HepG2 (cell line): ENCODE results near the gene COMMD7. TPM values are rescaled to one million over a fixed set of nuclear protein-coding genes. Genes with fewer than 3 reads are reported as not detected.

Experiments used
- ATAC-seq: fragments of 200-7000 bp; cut with Tn5 transposase; 3 replicates; pipeline ENCODE4 v1.9.1; 2020; ENCODE audit warnings: mild to moderate bottlenecking, moderate library complexity
- BruUV-seq: library from RNA; stranded (reverse); fragments of 400-500 nt; replicated peaks from 2 replicates; lab custom pipeline; 2021; lab: Mats Ljungman, UMichigan
- CTCF ChIA-PET: fragments of 300-600 bp; formaldehyde crosslinking; extraction: SDS; loops from one replicate; lab custom pipeline; 2021; ENCODE audit warnings: low total read pairs, inconsistent platforms, low intra/inter-chr PET ratio; lab: Yijun Ruan, JAX
- POLR2A ChIA-PET: fragments of 350-600 bp; sonication (Branson Sonifier 250); formaldehyde crosslinking; loops from one replicate; lab custom pipeline; 2020; ENCODE audit warnings: antibody characterized with exemption, inconsistent platforms; lab: Yijun Ruan, JAX
- DNase-seq: peaks from one replicate; pipeline ENCODE4 v3.0.0-alpha.2; 2015; ENCODE audit warnings: low spot score
- FAIRE-seq: peaks from 3 replicates; lab custom pipeline; 2011; peaks lifted over from hg19 to GRCh38; lab: Jason Lieb, UNC
- H2AFZ ChIP-seq: one replicate; pipeline ENCODE4 v1.6.1; 2011; ENCODE audit warnings: low read length, inconsistent platforms
- H3K27ac ChIP-seq: fragments of 300-600 bp; 3 replicates; pipeline ENCODE4 v1.8.0; 2011; ENCODE audit warnings: mixed run types, mild to moderate bottlenecking, mixed read lengths, low read length, inconsistent platforms; ENCODE audit not compliant: insufficient read depth; ENCODE audit errors: extremely low read length
- H3K27me3 ChIP-seq, 2 experiments: fragments of 200-600 bp in 1 of 2; 2 replicates in 1 of 2; 3 replicates in 1 of 2; pipeline versions ENCODE4 v1.6.0 to v1.8.0; 2011; ENCODE audit warnings: low read length in 2 of 2, mild to moderate bottlenecking in 2 of 2, moderate library complexity in 2 of 2, inconsistent platforms in 1 of 2; ENCODE audit not compliant: insufficient read depth in 2 of 2, control insufficient read depth in 1 of 2
- H3K36me3 ChIP-seq, 2 experiments: fragments of 200-600 bp in 1 of 2; replicated peaks in 1 of 2; 2 replicates in 1 of 2; 3 replicates in 1 of 2; pipeline versions ENCODE4 v1.5.1 to v1.8.0; 2011; ENCODE audit warnings: low read length in 2 of 2, inconsistent platforms in 1 of 2; ENCODE audit not compliant: insufficient read depth in 2 of 2, control insufficient read depth in 1 of 2
- H3K4me1 ChIP-seq: 2 replicates; pipeline ENCODE4 v1.5.1; 2012; ENCODE audit warnings: low read length, inconsistent platforms; ENCODE audit not compliant: insufficient read depth
- H3K4me2 ChIP-seq: 2 replicates; pipeline ENCODE4 v1.6.0; 2011; ENCODE audit warnings: low read depth, low read length, inconsistent platforms
- H3K4me3 ChIP-seq, 3 experiments: fragments of 200-600 bp in 1 of 3; sonication (generic), shearing (Covaris generic) in 1 of 3; replicated peaks in 1 of 3; 2 replicates each; pipeline ENCODE4 v1.5.1; 2011 to 2016; ENCODE audit warnings: low read length in 3 of 3, inconsistent platforms in 2 of 3, low read depth in 2 of 3, mild to moderate bottlenecking in 2 of 3, control low read depth in 1 of 3, mixed read lengths in 1 of 3; ENCODE audit not compliant: insufficient read depth in 1 of 3
- H3K79me2 ChIP-seq: one replicate; pipeline ENCODE4 v1.6.1; 2011; ENCODE audit warnings: low read length, inconsistent platforms; ENCODE audit not compliant: insufficient read depth
- H3K9ac ChIP-seq: 2 replicates; pipeline ENCODE4 v1.6.0; 2011; ENCODE audit warnings: mild to moderate bottlenecking, low read depth, low read length, inconsistent platforms; ENCODE audit not compliant: insufficient read depth
- H3K9me3 ChIP-seq: 2 replicates; pipeline ENCODE4 v1.5.1; 2012; ENCODE audit warnings: mild to moderate bottlenecking, low read length
- H4K20me1 ChIP-seq: 2 replicates; pipeline ENCODE4 v1.6.0; 2011; ENCODE audit warnings: inconsistent platforms, mild to moderate bottlenecking, low read length, moderate library complexity; ENCODE audit not compliant: insufficient read depth
- ATF3 ChIP-seq: sonication (generic); formaldehyde crosslinking; IDR thresholded peaks from 2 replicates; pipeline ENCODE4 v1.4.0; 2020; ENCODE audit warnings: missing genetic modification reagents
- CBFB ChIP-seq: sonication (generic); formaldehyde crosslinking; IDR thresholded peaks from 2 replicates; pipeline ENCODE4 v1.4.0; 2020; ENCODE audit warnings: missing genetic modification reagents
- HNRNPH1 ChIP-seq: fragments of 200-400 bp; formaldehyde crosslinking; optimal IDR thresholded peaks from 2 replicates; pipeline ENCODE3; 2017; ENCODE audit warnings: mild to moderate bottlenecking, low read depth, low read length
- KDM3A ChIP-seq: IDR thresholded peaks from 2 replicates; pipeline ENCODE4 v1.6.1; 2018; ENCODE audit warnings: low read depth, missing compliant biosample characterization
- MEIS2 ChIP-seq: sonication (generic); formaldehyde crosslinking; IDR thresholded peaks from 2 replicates; pipeline ENCODE4 v1.9.0; 2021; ENCODE audit warnings: mild to moderate bottlenecking, missing genetic modification reagents
- TGIF2 ChIP-seq: IDR thresholded peaks from 2 replicates; pipeline ENCODE4 v1.6.1; 2016; ENCODE audit warnings: control low read depth, missing compliant biosample characterization
- ZFP1 ChIP-seq: IDR thresholded peaks from 2 replicates; pipeline ENCODE4 v1.6.1; 2016
- ZHX2 ChIP-seq, 2 experiments: sonication (generic) in 1 of 2; formaldehyde crosslinking in 1 of 2; IDR thresholded peaks; 2 replicates each; pipeline versions ENCODE4 v1.6.1 to v1.9.0; 2014 to 2022; ENCODE audit warnings: antibody characterized with exemption in 1 of 2, borderline replicate concordance in 1 of 2, inconsistent platforms in 1 of 2, low read depth in 1 of 2, missing genetic modification reagents in 1 of 2
- ZNF552 ChIP-seq: sonication (generic); formaldehyde crosslinking; IDR thresholded peaks from 2 replicates; pipeline ENCODE4 v1.9.0; 2022; ENCODE audit warnings: missing genetic modification reagents, mild to moderate bottlenecking, borderline replicate concordance
- ZSCAN31 ChIP-seq: sonication (generic); formaldehyde crosslinking; IDR thresholded peaks from 2 replicates; pipeline ENCODE4 v1.5.0; 2020; ENCODE audit warnings: low read depth, mild to moderate bottlenecking, missing genetic modification reagents
- WGBS: methylation state at CpG from one replicate; pipeline ENCODE4 v1.1.6; 2017; ENCODE audit warnings: low lambda C conversion rate; 5-methylcytosine and 5-hydroxymethylcytosine counted together
- in situ Hi-C: cut with HindIII; loops from 2 replicates; pipeline ENCODE4 v1.10.0; 2017; ENCODE audit warnings: low pct_unique_long_range_greater_than_20kb; ENCODE audit not compliant: extremely low pct_ligation_motif_present
- intact Hi-C: fragments of 100-400 bp; cut with micrococcal nuclease; formaldehyde crosslinking; loops from one replicate; pipeline ENCODE4 v1.10.0; 2022; ENCODE audit not compliant: unreplicated experiment
- polyA plus RNA-seq, 8 experiments: library from polyadenylated mRNA; depleted of rRNA in 3 of 8; stranded (reverse) in 7 of 8; unstranded in 1 of 8; fragments of >200 nt; fragmentation: Illumina TruSeq in 4 of 8; extraction: Trizol in 4 of 8; gene quantifications; 2 replicates each; pipeline versions ENCODE4 v1.2.1 to v1.2.3, GENCODE V29; 2011 to 2016; ENCODE audit warnings: low read depth in 4 of 8, missing spikeins in 1 of 8, mixed read lengths in 1 of 8; ENCODE audit not compliant: insufficient read depth in 1 of 8
- total RNA-seq, 5 experiments: library from RNA; depleted of rRNA; stranded (reverse); fragments of >200 nt; fragmentation: Illumina TruSeq; extraction: Trizol; gene quantifications; 2 replicates each; pipeline ENCODE4 v1.2.3, GENCODE V29; 2016; ENCODE audit warnings: low read depth in 1 of 5
- TF ChIP-seq, protein P1 (sequence below): sonication (generic); formaldehyde crosslinking; IDR thresholded peaks from 2 replicates; pipeline ENCODE4 v1.9.0; 2022; ENCODE audit warnings: low read depth, missing genetic modification reagents

Gene COMMD7
- total and polyA plus RNA-seq, 2 of the 13 experiments (the other 11 are each of a cell fraction or from before 2014, with no cell fraction given), result 42.1 to 53.3 TPM

DNA sequence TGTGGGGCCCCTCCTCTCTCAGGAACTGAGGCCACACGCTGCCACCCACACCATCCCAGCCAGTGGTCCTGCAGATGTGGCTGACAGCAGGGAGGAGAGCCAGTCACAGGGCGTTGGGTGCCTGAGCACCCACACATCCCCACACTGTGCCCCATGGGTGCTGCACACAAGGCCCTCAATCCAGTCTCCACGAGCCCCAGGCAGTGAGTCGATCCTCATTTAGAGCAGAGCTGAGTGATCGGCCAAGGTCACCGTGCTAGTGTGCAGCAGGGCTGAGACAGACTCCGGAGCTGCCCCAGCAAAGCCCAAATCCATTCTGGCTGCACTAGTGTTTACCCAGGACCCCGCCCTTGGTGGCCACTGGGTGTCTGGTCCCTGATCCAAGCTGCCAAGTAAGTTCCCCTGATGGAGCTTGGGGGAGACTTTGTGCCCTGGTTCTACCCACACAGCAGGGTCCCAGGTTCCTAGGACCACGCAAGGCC is 78.5 kb downstream of the COMMD7 start:
- peak overlapping the region; percentile 0 to 59 (median 5); a peak in 5 of 6 replicates for H3K4me3 ChIP-seq
- DNase-seq (peak; percentile 54), ATAC-seq (peak; percentile 81), FAIRE-seq (no peak)
- H3K27ac ChIP-seq, result peak overlapping the region; percentile 7
- peak overlapping the region; percentile 3; the same call in 1 of the 2 replicates for H3K9ac ChIP-seq
- POLR2A ChIA-PET, result interaction anchor here (0.7 to 3.1 kb wide), 10 partner anchors 9 to 189 kb away, joined by 3 to 16 read pairs (median 6); partner anchors contain the start of gene C20orf203
- H2AFZ ChIP-seq, result peak overlapping the region; percentile 2
- peaks cover 10% of the 10 kb centered on the region; the same call in 1 of the 2 replicates for H3K9me3 ChIP-seq
- in situ Hi-C loops, result no loop called here
- H3K36me3 ChIP-seq, result no peaks in the 10 kb centered on the region
- 8% methylated on average over 9 of the region's 9 CpGs for WGBS
- no TSS peak for BruUV-seq
- H4K20me1 ChIP-seq, result no peaks in the 10 kb centered on the region
- intact Hi-C loops, result no loop called here
- H3K4me2 ChIP-seq, result peak overlapping the region; percentile 80
- no peaks in the 10 kb centered on the region for H3K79me2 ChIP-seq
- H3K4me1 ChIP-seq, result peaks cover 51% of the 10 kb centered on the region
- H3K27me3 ChIP-seq, result 0 out of 5 replicates have a peak, but pooled peaks cover 0 to 3% of the 10 kb centered on the region in 2 experiments
- CTCF ChIA-PET, result interaction anchor here (0.7 to 2.0 kb wide), 3 partner anchors 9 to 143 kb away, joined by 3 to 7 read pairs (median 5); partner anchors contain the start of gene C20orf203
- TF ChIP-seq TGIF2 (CRISPR knock-in tag) (no peak; the same call in 1 of the 2 replicates), ZHX2 (IDR thresholded peaks at IDR 0.05; ENCODE audit: low read depth) (no peak), ZHX2 (CRISPR knock-in tag; IDR thresholded peaks at IDR 0.05; ENCODE audit: borderline replicate concordance) (no peak), HNRNPH1 (no peak), ATF3 (CRISPR knock-in tag) (0 out of 2 replicates have a peak, but pooled peaks have one; percentile 7), ZSCAN31 (CRISPR knock-in tag) (no peak), ZFP1 (CRISPR knock-in tag) (no peak), MEIS2 (CRISPR knock-in tag) (peak; percentile 55), ZNF552 (CRISPR knock-in tag) (no peak), KDM3A (CRISPR knock-in tag) (0 out of 2 replicates have a peak, but pooled peaks have one; percentile 32), CBFB (0 out of 2 replicates have a peak, but pooled peaks have one; percentile 23)
- TF ChIP-seq, protein P1, sequence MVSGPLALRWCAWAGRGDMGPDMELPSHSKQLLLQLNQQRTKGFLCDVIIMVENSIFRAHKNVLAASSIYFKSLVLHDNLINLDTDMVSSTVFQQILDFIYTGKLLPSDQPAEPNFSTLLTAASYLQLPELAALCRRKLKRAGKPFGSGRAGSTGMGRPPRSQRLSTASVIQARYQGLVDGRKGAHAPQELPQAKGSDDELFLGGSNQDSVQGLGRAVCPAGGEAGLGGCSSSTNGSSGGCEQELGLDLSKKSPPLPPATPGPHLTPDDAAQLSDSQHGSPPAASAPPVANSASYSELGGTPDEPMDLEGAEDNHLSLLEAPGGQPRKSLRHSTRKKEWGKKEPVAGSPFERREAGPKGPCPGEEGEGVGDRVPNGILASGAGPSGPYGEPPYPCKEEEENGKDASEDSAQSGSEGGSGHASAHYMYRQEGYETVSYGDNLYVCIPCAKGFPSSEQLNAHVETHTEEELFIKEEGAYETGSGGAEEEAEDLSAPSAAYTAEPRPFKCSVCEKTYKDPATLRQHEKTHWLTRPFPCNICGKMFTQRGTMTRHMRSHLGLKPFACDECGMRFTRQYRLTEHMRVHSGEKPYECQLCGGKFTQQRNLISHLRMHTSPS (CRISPR knock-in tag), result peak; percentile 18; the same call in 1 of the 2 replicates
